Measurements from ENCODE around the gene KNCN. TPM values are rescaled to one million over a fixed set of nuclear protein-coding genes. Genes with fewer than 3 reads are reported as not detected.

The KNCN gene
- total RNA-seq, 1 experiment from 2014 or later: not detected

- no peak for TF ChIP-seq CTCF (IDR thresholded peaks at IDR 0.05; ENCODE audit: unreplicated experiment)
- H3K27me3 Mint-ChIP-seq (ENCODE audit: unreplicated experiment): no peaks in the 10 kb centered on the region
- no peak for DNase-seq
- no peaks in the 10 kb centered on the region for H3K4me1 Mint-ChIP-seq (ENCODE audit: low read depth, unreplicated experiment)
- no peaks in the 10 kb centered on the region for H3K9me3 Mint-ChIP-seq (ENCODE audit: low read depth, unreplicated experiment)
- intact Hi-C loops (cut with micrococcal nuclease; ENCODE audit: unreplicated experiment): no loop called here
- no peak overlapping the region for H3K4me3 Mint-ChIP-seq (ENCODE audit: low read depth, unreplicated experiment)
- no peak overlapping the region for H3K27ac Mint-ChIP-seq (ENCODE audit: unreplicated experiment)
- CTCF ChIA-PET: no interaction called here
- BruUV-seq (replicated peaks): no TSS peak
- peaks cover 4% of the 10 kb centered on the region for H3K36me3 Mint-ChIP-seq (ENCODE audit: insufficient read depth, unreplicated experiment)
These were observed 17.7 kb upstream of the KNCN start for GRCh38 chr1:46569116-46569515.

- TF ChIP-seq CTCF (IDR thresholded peaks at IDR 0.05; ENCODE audit: unreplicated experiment): no peak
- CTCF ChIA-PET: no interaction called here
- DNase-seq: no peak
- Mint-ChIP-seq H3K4me3 (ENCODE audit: low read depth, unreplicated experiment) (no peak overlapping the region), H3K27me3 (ENCODE audit: unreplicated experiment) (no peaks in the 10 kb centered on the region), H3K36me3 (ENCODE audit: insufficient read depth, unreplicated experiment) (peaks cover 4% of the 10 kb centered on the region), H3K4me1 (ENCODE audit: low read depth, unreplicated experiment) (no peaks in the 10 kb centered on the region), H3K27ac (ENCODE audit: unreplicated experiment) (no peak overlapping the region), H3K9me3 (ENCODE audit: low read depth, unreplicated experiment) (no peaks in the 10 kb centered on the region)
- intact Hi-C loops (cut with micrococcal nuclease; ENCODE audit: unreplicated experiment): no loop called here
- BruUV-seq (replicated peaks): no TSS peak
These were observed 17.0 kb upstream of the KNCN start for GRCh38 chr1:46568461-46568891.

GRCh38 chr1:46563341-46563740, 11.9 kb upstream of the KNCN start:
- Mint-ChIP-seq H3K27me3 (ENCODE audit: unreplicated experiment) (no peaks in the 10 kb centered on the region), H3K9me3 (ENCODE audit: low read depth, unreplicated experiment) (no peaks in the 10 kb centered on the region), H3K4me1 (ENCODE audit: low read depth, unreplicated experiment) (no peaks in the 10 kb centered on the region), H3K36me3 (ENCODE audit: insufficient read depth, unreplicated experiment) (peaks cover 4% of the 10 kb centered on the region), H3K27ac (ENCODE audit: unreplicated experiment) (no peak overlapping the region), H3K4me3 (ENCODE audit: low read depth, unreplicated experiment) (no peak overlapping the region)
- no TSS peak for BruUV-seq (replicated peaks)
- DNase-seq: no peak
- no peak for TF ChIP-seq CTCF (IDR thresholded peaks at IDR 0.05; ENCODE audit: unreplicated experiment)
- CTCF ChIA-PET: no interaction called here
- intact Hi-C loops (cut with micrococcal nuclease; ENCODE audit: unreplicated experiment): no loop called here

GRCh38 chr1:46562498-46562897, 11.1 kb upstream of the KNCN start:
- no peak for TF ChIP-seq CTCF (IDR thresholded peaks at IDR 0.05; ENCODE audit: unreplicated experiment)
- Mint-ChIP-seq H3K4me3 (ENCODE audit: low read depth, unreplicated experiment) (no peak overlapping the region), H3K4me1 (ENCODE audit: low read depth, unreplicated experiment) (peaks cover under 1% of the 10 kb centered on the region), H3K36me3 (ENCODE audit: insufficient read depth, unreplicated experiment) (peaks cover 3% of the 10 kb centered on the region), H3K9me3 (ENCODE audit: low read depth, unreplicated experiment) (no peaks in the 10 kb centered on the region), H3K27me3 (ENCODE audit: unreplicated experiment) (no peaks in the 10 kb centered on the region), H3K27ac (ENCODE audit: unreplicated experiment) (no peak overlapping the region)
- no peak for DNase-seq
- CTCF ChIA-PET: no interaction called here
- BruUV-seq (replicated peaks): no TSS peak
- intact Hi-C loops (cut with micrococcal nuclease; ENCODE audit: unreplicated experiment): no loop called here

All from Calu3 (cell line).